Stimulated activated naive CD8-positive, alpha-beta T cell treated with anti-CD3 and anti-CD28 coated beads, Interleukin-15, amount 100 ng/mL, for 72 hours (primary cell): Measurements from ENCODE around the gene FABP1.

ENCODE experiments used
- ATAC-seq: fragments of 150-1000 bp; cut with Tn5 transposase; 2 replicates; pipeline ENCODE4 v1.10.0; 2021; ENCODE audit warnings: mild to moderate bottlenecking, moderate library complexity
- DNase-seq, 2 donors: peaks; one replicate each; pipeline ENCODE4 v3.0.0; 2021 to 2022
- H3K27ac Mint-ChIP-seq, 2 donors: one replicate each; pipeline ENCODE4 v1.8.0; 2022; ENCODE audit warnings: mild to moderate bottlenecking in 2 of 2, mixed read lengths in 2 of 2, moderate library complexity in 2 of 2
- H3K27me3 Mint-ChIP-seq: one replicate; pipeline ENCODE4 v1.8.0; 2022; ENCODE audit warnings: mixed read lengths
- H3K4me1 Mint-ChIP-seq: one replicate; pipeline ENCODE4 v1.8.0; 2022; ENCODE audit warnings: mild to moderate bottlenecking, mixed read lengths
- H3K4me3 Mint-ChIP-seq, 2 donors: one replicate each; pipeline ENCODE4 v1.8.0; 2022; ENCODE audit warnings: mild to moderate bottlenecking in 2 of 2, mixed read lengths in 2 of 2, moderate library complexity in 1 of 2
- H3K9me3 Mint-ChIP-seq, 2 donors: one replicate each; pipeline ENCODE4 v1.8.0; 2022; ENCODE audit warnings: mixed read lengths in 2 of 2

FABP1 gene

DNA sequence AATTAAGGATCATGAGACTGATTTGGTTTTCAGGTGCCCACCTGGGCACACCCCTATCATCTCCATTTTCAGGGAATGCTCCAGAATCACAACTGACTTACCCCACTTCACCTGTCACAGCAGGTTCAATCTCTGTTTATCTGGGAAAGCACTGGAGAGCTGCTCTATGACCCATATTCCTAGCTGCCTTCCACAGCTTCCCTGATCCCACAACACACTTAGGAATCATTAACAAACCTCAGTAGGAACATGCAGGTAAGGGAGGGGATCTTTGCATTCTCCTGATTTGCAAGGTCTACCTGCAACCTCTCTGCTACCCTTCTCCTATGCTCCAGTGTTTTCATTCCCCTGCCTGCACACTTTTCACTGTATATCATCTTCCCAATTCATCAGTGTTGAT is 18.7 kb upstream of the FABP1 start:
- DNase-seq (no peak), ATAC-seq (no peak)
- Mint-ChIP-seq H3K27ac (no peak overlapping the region), H3K9me3 (peaks cover 21 to 27% of the 10 kb centered on the region in 2 donors), H3K27me3 (peaks cover 15% of the 10 kb centered on the region), H3K4me3 (no peak overlapping the region), H3K4me1 (no peaks in the 10 kb centered on the region)

DNA sequence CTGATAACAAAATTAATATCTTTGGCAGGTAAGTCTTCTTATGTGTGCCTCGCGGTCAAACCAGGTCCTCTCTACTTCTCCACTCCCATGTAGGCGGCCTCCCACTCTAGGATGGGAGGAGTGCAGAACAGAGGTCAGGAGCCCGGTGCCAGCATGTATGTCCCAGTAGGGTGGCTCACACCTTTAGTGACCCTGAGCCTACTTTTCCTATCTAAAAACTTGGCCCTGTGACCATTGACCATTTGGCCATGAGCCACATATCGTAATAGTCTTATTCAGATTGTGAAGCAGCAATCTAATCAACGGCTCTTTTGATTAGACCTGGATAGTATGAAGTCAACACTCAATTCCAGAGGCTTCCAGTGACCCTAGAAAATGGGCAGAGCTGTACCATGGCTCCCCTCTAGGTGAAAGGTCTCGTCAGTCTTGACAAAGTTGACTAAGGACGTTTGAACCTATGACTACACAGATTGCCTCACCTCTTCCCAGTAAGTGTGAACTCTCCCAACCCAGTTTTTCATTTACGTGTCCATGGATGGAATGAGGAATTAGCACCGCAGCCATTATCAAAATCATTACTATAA is 17.1 kb upstream of the FABP1 start:
- no peak overlapping the region for H3K27ac Mint-ChIP-seq
- ATAC-seq (no peak), DNase-seq (no peak)
- H3K9me3 Mint-ChIP-seq: peaks cover 21 to 28% of the 10 kb centered on the region in 2 donors
- no peaks in the 10 kb centered on the region for H3K4me1 Mint-ChIP-seq
- no peak overlapping the region for H3K4me3 Mint-ChIP-seq
- peaks cover 22% of the 10 kb centered on the region for H3K27me3 Mint-ChIP-seq

DNA sequence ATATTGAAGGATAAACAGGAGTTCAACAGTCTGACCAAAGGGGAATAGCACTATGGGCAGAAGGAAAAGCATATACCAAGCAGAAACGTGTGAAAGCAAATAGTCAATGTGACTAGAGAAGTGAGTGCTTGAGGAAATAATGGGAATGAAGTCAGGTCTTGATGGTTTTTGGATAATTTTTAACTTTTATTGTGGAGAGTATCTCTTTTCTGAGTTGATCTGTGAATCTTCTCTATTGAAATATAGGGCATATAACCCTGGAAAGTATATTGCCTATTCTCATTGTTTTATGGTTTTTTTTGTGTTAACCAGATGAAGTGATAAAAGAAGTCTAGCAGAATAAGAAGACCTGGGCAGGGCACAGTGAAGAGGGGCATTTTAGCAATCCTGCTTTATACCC is 16.4 kb upstream of the FABP1 start:
- ATAC-seq: no peak
- no peak for DNase-seq
- no peak overlapping the region for H3K4me3 Mint-ChIP-seq
- H3K4me1 Mint-ChIP-seq: no peaks in the 10 kb centered on the region
- H3K27ac Mint-ChIP-seq: no peak overlapping the region
- peaks cover 19 to 24% of the 10 kb centered on the region in 2 donors for H3K9me3 Mint-ChIP-seq
- peaks cover 22% of the 10 kb centered on the region for H3K27me3 Mint-ChIP-seq

DNA sequence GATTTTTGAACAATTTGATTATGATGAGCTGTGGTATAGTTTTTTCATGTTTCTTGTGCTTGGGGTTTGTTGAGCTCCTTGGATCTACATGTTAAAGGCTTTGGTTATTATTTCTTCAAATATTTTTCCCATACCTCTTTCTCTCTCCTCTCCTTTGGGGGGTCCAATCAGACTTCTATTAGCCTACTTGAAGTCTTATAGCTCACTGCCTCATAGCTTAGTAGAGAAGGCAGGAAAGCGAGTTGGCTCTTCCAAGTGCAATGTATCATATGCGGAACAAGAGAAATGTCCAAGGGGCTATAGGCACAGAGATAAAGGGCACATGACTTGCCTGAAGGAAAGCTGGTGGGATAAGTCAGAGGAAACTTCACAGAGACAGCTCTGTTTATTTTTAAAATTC is 14.1 kb upstream of the FABP1 start:
- H3K9me3 Mint-ChIP-seq: peaks cover 4 to 6% of the 10 kb centered on the region in 2 donors

DNA sequence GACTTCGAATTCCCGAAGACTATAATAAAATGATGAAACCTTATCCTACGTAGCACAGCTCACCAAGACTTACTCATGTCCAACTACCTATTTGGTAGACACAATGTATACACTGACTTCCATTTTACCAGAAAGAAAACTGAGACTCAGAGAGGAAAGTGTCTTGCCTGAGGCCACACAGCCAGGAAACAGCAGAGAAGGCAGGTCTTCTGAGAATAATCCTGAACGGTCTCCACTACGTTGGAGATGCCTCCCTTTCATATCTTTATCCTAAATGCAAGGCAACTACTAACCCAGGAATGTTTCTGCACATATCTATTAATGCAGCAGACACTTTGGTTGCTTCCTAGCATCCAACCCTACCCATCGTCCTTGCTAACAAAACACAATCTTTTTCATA is 11.9 kb upstream of the FABP1 start:
- DNase-seq (no peak), ATAC-seq (no peak)
- Mint-ChIP-seq H3K4me3 (no peak overlapping the region), H3K9me3 (peaks cover 4 to 6% of the 10 kb centered on the region in 2 donors), H3K27me3 (peaks cover 39% of the 10 kb centered on the region), H3K27ac (no peak overlapping the region), H3K4me1 (no peaks in the 10 kb centered on the region)

More for the DNA sequence above, 14.1 kb upstream of the FABP1 start:
- H3K27ac Mint-ChIP-seq: no peak overlapping the region
- H3K4me1 Mint-ChIP-seq: no peaks in the 10 kb centered on the region
- peaks cover 24% of the 10 kb centered on the region for H3K27me3 Mint-ChIP-seq
- no peak overlapping the region for H3K4me3 Mint-ChIP-seq
- no peak for DNase-seq
- ATAC-seq: no peak

DNA sequence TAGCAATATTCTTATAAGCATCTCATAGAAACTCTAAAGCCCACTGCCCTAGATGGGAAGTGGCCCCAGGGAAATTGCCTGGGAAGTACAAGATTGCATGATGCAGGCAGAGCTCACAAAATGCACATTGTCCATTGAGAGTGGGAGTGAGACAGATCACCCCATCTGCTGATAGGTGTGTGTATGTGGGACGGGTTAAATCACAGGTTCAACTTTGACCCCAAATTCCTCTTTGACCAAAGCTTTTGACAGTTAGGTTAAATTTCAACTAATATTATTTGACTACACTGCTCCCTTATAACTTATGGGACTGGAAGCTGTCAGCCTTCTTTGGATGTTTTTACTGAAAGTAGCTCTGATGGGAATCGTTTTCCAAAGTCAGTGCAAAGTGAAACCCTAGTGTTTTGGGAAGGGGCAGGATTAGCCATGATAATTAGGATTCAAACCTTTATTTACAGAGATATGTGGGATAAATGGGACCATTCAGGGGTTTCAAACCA is 11.4 kb upstream of the FABP1 start:
- no peak for DNase-seq
- Mint-ChIP-seq H3K27ac (no peak overlapping the region), H3K27me3 (peaks cover 39% of the 10 kb centered on the region), H3K4me1 (no peaks in the 10 kb centered on the region), H3K9me3 (peaks cover 4 to 6% of the 10 kb centered on the region in 2 donors), H3K4me3 (no peak overlapping the region)
- ATAC-seq: no peak

DNA sequence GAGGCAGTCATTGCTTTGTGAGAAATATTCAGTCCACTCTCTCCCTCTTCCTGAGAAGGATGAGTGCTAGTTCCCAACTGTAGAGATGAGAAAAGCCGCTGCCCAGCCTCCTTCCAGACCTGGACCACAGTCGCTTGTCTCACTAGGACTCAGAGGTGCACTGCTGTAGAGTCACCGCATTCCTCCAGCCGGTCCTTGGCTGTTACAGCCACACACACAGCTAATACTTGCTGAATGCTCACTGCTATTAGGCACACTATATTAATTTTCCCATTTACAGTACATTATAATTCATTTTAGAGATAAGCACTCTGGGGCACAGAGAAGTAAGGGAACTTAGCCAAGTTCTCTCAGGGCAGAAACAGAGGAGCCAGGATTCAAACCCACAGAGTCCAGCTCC is 10.0 kb upstream of the FABP1 start:
- no peak for DNase-seq
- peaks cover 25% of the 10 kb centered on the region for H3K27me3 Mint-ChIP-seq
- H3K27ac Mint-ChIP-seq: no peak overlapping the region

DNA sequence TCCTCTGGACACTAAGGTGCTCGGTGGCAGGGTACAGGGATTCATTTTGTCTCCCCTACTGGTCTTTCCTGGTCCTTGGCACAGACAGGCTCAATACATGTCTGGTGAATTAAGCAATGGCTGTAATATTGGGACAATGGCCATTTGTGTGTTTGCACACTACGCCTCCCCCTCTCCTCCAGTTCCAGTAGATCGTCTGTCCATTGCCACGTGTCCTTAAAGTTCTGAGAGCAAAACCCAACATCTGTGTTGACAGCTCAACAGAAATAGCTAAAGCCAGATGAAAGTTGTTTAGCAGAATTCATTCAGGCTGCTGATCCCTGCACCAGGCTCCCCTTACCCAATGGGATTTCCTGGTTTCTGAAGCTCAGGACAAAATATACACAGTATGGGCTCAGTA is 9.0 kb upstream of the FABP1 start:
- peak overlapping the region in 1 of 2 donors; percentile 36 for H3K27ac Mint-ChIP-seq
- H3K4me3 Mint-ChIP-seq: no peak overlapping the region
- H3K27me3 Mint-ChIP-seq: peaks cover 24% of the 10 kb centered on the region
- H3K4me1 Mint-ChIP-seq: no peaks in the 10 kb centered on the region
- H3K9me3 Mint-ChIP-seq: peaks cover 1 to 3% of the 10 kb centered on the region in 2 donors
- ATAC-seq (no peak), DNase-seq (no peak)

More for the DNA sequence above, 10.0 kb upstream of the FABP1 start:
- Mint-ChIP-seq H3K9me3 (peaks cover 4 to 6% of the 10 kb centered on the region in 2 donors), H3K4me3 (no peak overlapping the region), H3K4me1 (no peaks in the 10 kb centered on the region)
- no peak for ATAC-seq

DNA sequence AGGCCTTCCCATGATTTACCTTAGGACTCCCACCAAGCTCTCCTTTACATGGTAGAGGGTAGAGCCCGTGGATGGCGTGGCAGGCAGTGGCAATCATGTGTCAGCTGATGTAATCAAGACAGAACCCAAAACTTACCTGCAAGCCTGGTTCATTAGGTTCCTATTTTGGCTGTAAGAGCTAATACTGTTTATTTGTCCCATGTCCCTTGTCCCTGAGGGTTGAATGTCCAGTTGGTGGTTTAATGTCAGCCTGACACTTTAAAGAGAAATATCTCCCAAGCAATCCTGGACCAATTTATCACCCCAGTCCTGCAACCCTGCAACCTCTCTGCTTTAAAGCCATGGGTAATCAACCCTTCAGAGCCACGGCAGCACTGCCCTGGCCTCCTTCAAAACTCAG is 6.0 kb upstream of the FABP1 start:
- Mint-ChIP-seq H3K27ac (peak overlapping the region in 1 of 2 donors; percentile 37), H3K27me3 (peaks cover 17% of the 10 kb centered on the region), H3K9me3 (no peaks in the 10 kb centered on the region), H3K4me3 (no peak overlapping the region), H3K4me1 (no peaks in the 10 kb centered on the region)
- DNase-seq (no peak), ATAC-seq (no peak)

DNA sequence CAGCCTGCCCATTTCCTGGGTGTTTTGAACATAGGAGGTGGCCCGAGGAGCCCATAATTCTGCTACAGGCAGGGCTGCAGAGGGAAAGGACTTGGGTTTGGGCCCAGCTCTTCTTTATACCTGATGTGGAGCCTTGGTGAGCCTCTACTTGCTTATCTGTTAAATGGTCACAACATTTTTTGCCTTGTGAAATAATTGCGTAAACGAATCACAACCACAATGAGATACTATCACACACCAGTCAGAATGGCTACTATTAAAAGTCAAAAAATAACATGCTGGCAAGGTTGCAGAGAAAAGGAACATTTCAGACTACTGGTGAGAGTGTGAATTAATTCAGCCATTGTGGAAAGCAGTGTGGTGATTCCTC is 4.1 kb upstream of the FABP1 start:
- Mint-ChIP-seq H3K27ac (no peak overlapping the region), H3K27me3 (peaks cover 15% of the 10 kb centered on the region), H3K4me1 (no peaks in the 10 kb centered on the region), H3K4me3 (no peak overlapping the region), H3K9me3 (no peaks in the 10 kb centered on the region)
- no peak for ATAC-seq
- DNase-seq: no peak

DNA sequence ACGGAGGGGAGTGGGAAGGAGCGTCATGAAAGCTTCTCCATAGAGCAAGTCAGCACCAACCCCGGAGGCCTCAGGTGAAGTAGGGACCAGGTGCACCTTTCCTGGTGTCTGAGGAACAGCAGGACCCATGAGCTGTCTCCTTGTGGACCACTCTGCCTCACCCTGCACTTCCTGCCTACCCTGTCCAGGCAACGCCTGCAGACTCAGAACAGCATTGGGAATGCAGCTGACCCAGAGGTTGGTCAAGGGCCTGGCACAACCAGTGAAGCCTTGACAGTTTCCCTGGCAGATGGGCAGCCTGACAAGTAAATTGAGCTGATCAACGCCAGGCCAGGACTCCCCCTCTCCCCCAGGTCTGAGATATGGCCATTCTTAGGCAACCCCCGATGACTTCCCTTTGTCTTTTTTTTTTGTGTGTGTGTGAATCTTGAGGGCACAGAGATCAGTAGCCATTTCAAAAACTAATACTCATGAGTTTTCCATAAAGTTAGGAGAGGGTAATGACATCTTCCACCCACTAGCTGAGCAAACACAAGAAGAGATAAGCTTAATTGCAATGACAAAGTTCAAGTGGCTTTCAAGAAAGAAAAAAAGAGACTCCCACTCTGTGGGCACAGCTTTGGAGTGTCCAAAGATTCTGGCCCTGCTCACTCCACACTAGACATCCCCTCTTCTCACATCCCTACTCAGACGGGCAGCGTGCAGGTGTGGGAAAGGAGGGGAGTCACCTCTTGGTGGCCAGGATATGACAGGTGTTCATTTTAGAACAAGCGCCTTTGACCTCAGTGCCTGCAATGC is 3.5 kb upstream of the FABP1 start:
- Mint-ChIP-seq H3K9me3 (no peaks in the 10 kb centered on the region), H3K27me3 (peaks cover 15% of the 10 kb centered on the region), H3K4me1 (no peaks in the 10 kb centered on the region), H3K4me3 (no peak overlapping the region), H3K27ac (no peak overlapping the region)
- no peak for DNase-seq
- no peak for ATAC-seq

DNA sequence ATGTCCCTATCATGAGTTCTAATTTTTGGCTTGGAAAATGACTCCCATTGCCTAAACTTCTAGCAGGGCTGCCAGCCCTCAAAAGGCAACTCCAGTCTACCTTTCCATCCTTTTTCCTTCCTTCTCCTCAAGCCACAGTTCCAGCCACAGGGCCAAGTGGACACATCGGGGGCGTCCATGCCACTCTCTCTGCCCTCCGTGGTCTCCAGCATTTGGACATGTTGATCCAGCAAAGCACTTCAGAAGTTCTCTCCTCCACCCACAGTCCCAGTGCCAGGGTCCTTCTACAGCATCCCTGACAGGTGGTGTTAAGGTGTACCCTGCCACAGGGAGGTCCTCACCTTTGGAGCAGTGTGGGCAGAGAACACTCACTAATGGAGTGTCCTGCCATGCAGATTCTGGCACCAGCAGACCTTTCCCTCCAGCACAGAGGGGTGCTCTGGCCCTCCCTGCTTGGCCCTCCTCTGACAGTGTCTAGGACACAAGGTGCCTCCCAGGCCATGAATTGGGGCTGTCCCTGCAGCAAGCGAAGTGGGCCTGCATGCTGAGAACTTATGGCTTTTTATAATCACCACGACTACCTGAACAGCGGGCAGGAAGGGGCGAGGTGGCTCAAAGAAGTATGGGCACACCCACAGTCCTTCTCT is 1.6 kb upstream of the FABP1 start:
- Mint-ChIP-seq H3K27me3 (peaks cover 10% of the 10 kb centered on the region), H3K27ac (peak overlapping the region in 1 of 2 donors; percentile 38), H3K9me3 (no peaks in the 10 kb centered on the region), H3K4me1 (no peaks in the 10 kb centered on the region), H3K4me3 (no peak overlapping the region)
- no peak for DNase-seq
- no peak for ATAC-seq

DNA sequence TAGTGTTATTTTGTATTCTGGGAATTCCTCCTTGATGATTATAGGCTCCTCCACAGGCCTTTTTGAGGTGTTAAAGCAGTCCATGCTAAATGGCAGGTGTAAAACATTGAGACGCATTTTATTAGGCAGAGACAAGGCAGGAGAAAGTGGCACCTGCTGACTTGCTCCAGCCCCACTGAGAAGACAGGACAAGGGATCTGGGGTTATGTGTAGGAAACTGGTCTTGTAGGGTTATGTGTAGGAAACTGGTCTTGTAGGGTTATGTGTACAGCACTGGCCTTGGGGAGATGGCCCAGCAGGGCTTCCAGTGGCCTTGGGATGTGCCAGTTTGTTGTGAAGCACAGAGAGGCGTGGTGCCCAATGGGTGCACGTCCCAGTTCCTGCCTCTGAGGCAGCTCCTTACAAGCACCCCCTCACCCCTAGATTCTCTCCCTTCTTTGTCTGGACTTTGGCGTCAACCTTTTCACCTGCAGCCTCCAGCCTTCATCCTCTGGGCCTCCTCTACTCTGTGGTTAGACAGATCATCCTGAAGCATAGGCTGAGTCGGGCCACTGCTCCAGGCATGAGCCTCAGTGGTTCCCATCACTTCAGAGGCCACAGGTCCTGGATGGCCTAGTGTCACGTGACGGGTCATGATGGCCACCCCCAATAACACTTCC is 921 bp upstream of the FABP1 start:
- H3K27me3 Mint-ChIP-seq: peaks cover 14% of the 10 kb centered on the region
- no peak overlapping the region for H3K4me3 Mint-ChIP-seq

DNA sequence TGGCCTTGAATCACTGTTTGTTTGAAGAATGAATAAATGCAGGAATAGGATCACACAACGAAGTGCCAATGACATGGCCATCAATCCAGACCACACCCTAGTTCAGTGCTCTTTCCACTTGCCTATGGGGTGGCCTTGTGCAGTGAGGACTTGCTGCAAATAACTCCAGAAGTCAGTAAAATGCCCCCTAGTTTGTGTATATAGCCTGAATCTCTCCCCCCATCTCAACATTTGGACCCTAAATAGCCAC is 299 bp downstream of the FABP1 start:
- H3K27ac Mint-ChIP-seq: no peak overlapping the region

More for the DNA sequence above, 921 bp upstream of the FABP1 start:
- no peak overlapping the region for H3K27ac Mint-ChIP-seq
- no peak for DNase-seq
- no peaks in the 10 kb centered on the region for H3K9me3 Mint-ChIP-seq
- no peaks in the 10 kb centered on the region for H3K4me1 Mint-ChIP-seq
- no peak for ATAC-seq

DNA sequence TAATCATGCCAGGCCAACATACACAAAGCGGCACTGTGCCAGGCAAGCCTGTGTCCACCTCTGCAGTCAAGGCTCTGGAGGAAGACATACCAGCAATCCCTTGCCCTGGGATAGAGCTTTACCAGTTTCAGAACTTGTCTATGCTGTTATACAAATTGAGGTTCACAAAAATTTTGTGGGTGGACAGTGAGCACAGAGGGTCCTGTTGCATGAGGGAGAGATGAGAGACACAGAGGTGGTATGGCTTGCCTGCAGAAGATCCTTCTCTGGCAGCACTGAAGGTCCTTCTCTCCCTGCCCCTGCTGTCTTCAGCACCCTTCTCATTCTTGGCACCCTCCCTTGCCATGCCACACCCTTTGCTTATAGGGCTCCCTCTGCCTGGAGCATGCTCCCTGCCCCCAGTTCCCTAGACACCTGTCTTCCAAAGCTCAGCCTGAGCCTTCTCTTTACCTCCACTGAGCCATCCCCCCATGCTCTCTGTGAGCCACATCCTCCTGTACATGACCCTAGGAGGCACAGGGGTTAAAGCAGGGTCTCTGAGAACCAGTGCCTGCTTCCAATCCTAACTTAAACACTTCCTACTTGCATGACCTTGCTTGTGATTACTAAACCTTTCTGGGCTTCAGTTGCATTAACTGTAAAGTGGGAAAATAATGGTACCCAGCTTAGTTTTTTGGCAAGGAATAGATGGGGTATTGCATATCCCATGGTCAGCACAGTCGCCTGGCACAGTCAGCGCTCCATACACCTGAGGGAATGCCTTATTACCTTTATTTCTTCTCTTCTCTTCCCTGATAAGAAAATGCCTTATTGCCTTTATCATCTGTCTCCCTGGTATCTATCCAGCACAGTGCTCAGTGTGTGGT is 857 bp downstream of the FABP1 start:
- no peak for DNase-seq
- peaks cover 17% of the 10 kb centered on the region for H3K27me3 Mint-ChIP-seq
- no peak overlapping the region for H3K4me3 Mint-ChIP-seq
- no peaks in the 10 kb centered on the region for H3K9me3 Mint-ChIP-seq
- no peak for ATAC-seq
- H3K4me1 Mint-ChIP-seq: no peaks in the 10 kb centered on the region
- no peak overlapping the region for H3K27ac Mint-ChIP-seq

More for the DNA sequence above, 299 bp downstream of the FABP1 start:
- DNase-seq (no peak), ATAC-seq (no peak)
- H3K9me3 Mint-ChIP-seq: no peaks in the 10 kb centered on the region
- no peaks in the 10 kb centered on the region for H3K4me1 Mint-ChIP-seq
- H3K4me3 Mint-ChIP-seq: no peak overlapping the region
- peaks cover 17% of the 10 kb centered on the region for H3K27me3 Mint-ChIP-seq
